Measurements from ENCODE around the gene CERS6.
"Not testable (repeated sequence)": the region's sequence is repeated elsewhere in the genome, so short reads cannot be mapped to it uniquely, and the experiment has no call there.

Gene CERS6

GRCh38 chr2:168789776-168790175 is 333.7 kb downstream of the CERS6 start:
- DNase-seq: no peak

- DNase-seq: no peak
These were observed 334.3 kb downstream of the CERS6 start for GRCh38 chr2:168790226-168790902.

- DNase-seq: not testable (repeated sequence)
These were observed 335.1 kb downstream of the CERS6 start for GRCh38 chr2:168791140-168791539.

- DNase-seq: no peak
These were observed 337.5 kb downstream of the CERS6 start for GRCh38 chr2:168793596-168793995.

GRCh38 chr2:168794968-168795367 is 338.9 kb downstream of the CERS6 start:
- DNase-seq: peak; percentile 25

- no peak for DNase-seq
These were observed 340.1 kb downstream of the CERS6 start for GRCh38 chr2:168796090-168796577.

GRCh38 chr2:168796583-168797285 is 340.7 kb downstream of the CERS6 start:
- DNase-seq: no peak

- no peak for DNase-seq
These were observed 341.2 kb downstream of the CERS6 start for GRCh38 chr2:168797286-168797655.

GRCh38 chr2:168798076-168798887 is 342.2 kb downstream of the CERS6 start:
- peak; percentile 75 for DNase-seq

GRCh38 chr2:168798888-168799410 is 342.9 kb downstream of the CERS6 start:
- DNase-seq: no peak

GRCh38 chr2:168801471-168801870 is 345.4 kb downstream of the CERS6 start:
- no peak for DNase-seq

- DNase-seq: no peak
These were observed 346.1 kb downstream of the CERS6 start, which contains the start of gene NOSTRIN for GRCh38 chr2:168801961-168802858. Gene NOSTRIN (plus strand): TSS chr2:168802637. CDS start chr2:168802647, 10 bp downstream.

GRCh38 chr2:168802859-168803725 is 347.0 kb downstream of the CERS6 start:
- DNase-seq: no peak

- DNase-seq: no peak
These were observed 348.1 kb downstream of the CERS6 start for GRCh38 chr2:168804214-168804613.

GRCh38 chr2:168805615-168806014 is 349.5 kb downstream of the CERS6 start:
- DNase-seq: no peak

GRCh38 chr2:168809537-168809936 is 353.5 kb downstream of the CERS6 start:
- DNase-seq: no peak

- peak; percentile 4 for DNase-seq
These were observed 354.2 kb downstream of the CERS6 start for GRCh38 chr2:168810235-168810634.

- no peak for DNase-seq
These were observed 355.6 kb downstream of the CERS6 start for GRCh38 chr2:168811696-168812095.

- DNase-seq: peak; percentile 5
These were observed 358.0 kb downstream of the CERS6 start for GRCh38 chr2:168814046-168814445.

GRCh38 chr2:168814939-168815907 is 359.2 kb downstream of the CERS6 start:
- no peak for DNase-seq

All from NCI-H69 (cell line).